Activated T-cell treated with anti-CD3 and anti-CD28 coated beads for 48 hours (primary cell): Measurements from ENCODE around the gene TIPARP.
A peak's percentile ranks its signal among the peaks of the same experiment; 100 is the strongest.

ENCODE experiments used
- DNase-seq: peaks from one replicate; pipeline ENCODE4 v3.0.0-alpha.2; 2020; ENCODE audit warnings: low read depth

Gene TIPARP

GRCh38 chr3:156675830-156676767 is 1.7 kb downstream of the TIPARP start:
- peak; percentile 3 for DNase-seq

- no peak for DNase-seq
These were observed 2.5 kb downstream of the TIPARP start for GRCh38 chr3:156676768-156677479.

GRCh38 chr3:156677536-156677935 is 3.1 kb downstream of the TIPARP start:
- DNase-seq, result no peak

- no peak for DNase-seq
These were observed 3.8 kb downstream of the TIPARP start for GRCh38 chr3:156678197-156678596.

GRCh38 chr3:156680243-156680914 is 6.0 kb downstream of the TIPARP start:
- no peak for DNase-seq

- DNase-seq, result no peak
These were observed 6.6 kb downstream of the TIPARP start for GRCh38 chr3:156681002-156681401.

GRCh38 chr3:156682501-156682900 is 8.1 kb downstream of the TIPARP start:
- DNase-seq, result no peak

- DNase-seq, result no peak
These were observed 8.6 kb downstream of the TIPARP start for GRCh38 chr3:156682963-156683362.

GRCh38 chr3:156685198-156685597 is 10.8 kb downstream of the TIPARP start:
- no peak for DNase-seq

- no peak for DNase-seq
These were observed 11.4 kb downstream of the TIPARP start for GRCh38 chr3:156685752-156686151.

- no peak for DNase-seq
These were observed 12.6 kb downstream of the TIPARP start for GRCh38 chr3:156687023-156687422.

GRCh38 chr3:156688632-156689452 is 14.5 kb downstream of the TIPARP start:
- DNase-seq, result no peak

GRCh38 chr3:156689608-156690007 is 15.2 kb downstream of the TIPARP start:
- DNase-seq, result no peak

- DNase-seq, result no peak
These were observed 17.5 kb downstream of the TIPARP start for GRCh38 chr3:156691920-156692319.

GRCh38 chr3:156693166-156693565 is 18.8 kb downstream of the TIPARP start:
- DNase-seq, result no peak

GRCh38 chr3:156694536-156694935 is 20.1 kb downstream of the TIPARP start:
- DNase-seq, result no peak

GRCh38 chr3:156702367-156702766 is 28.0 kb downstream of the TIPARP start:
- no peak for DNase-seq

GRCh38 chr3:156704370-156705036 is 30.1 kb downstream of the TIPARP start:
- DNase-seq, result no peak

GRCh38 chr3:156705761-156706616 is 31.6 kb downstream of the TIPARP start:
- DNase-seq, result no peak

GRCh38 chr3:156707588-156707987 is 33.2 kb downstream of the TIPARP start:
- DNase-seq, result no peak
